GM12878 (cell line): Measurements from ENCODE around the gene RTP5. TPM values are rescaled to one million over a fixed set of nuclear protein-coding genes. Genes with fewer than 3 reads are reported as not detected.

Experiments
- ATAC-seq: fragments of 200-7000 bp; cut with Tn5 transposase; 3 replicates; pipeline ENCODE4 v1.9.1; 2020; ENCODE audit warnings: mild to moderate bottlenecking, moderate library complexity
- BruUV-seq: library from RNA; stranded (reverse); fragments of 400-500 nt; replicated peaks from 2 replicates; lab custom pipeline; 2021; lab: Mats Ljungman, UMichigan
- CTCF ChIA-PET: fragments of 300-600 bp; sonication (Branson Sonifier 250); formaldehyde crosslinking; extraction: SDS; loops from one replicate; lab custom pipeline; 2021; ENCODE audit warnings: inconsistent platforms; lab: Yijun Ruan, JAX
- POLR2A ChIA-PET: fragments of 350-600 bp; formaldehyde crosslinking; extraction: SDS; loops from one replicate; lab custom pipeline; 2021; ENCODE audit warnings: inconsistent platforms; lab: Charles Lee
- RAD21 ChIA-PET: fragments of 300-600 bp; sonication (Branson Sonifier 250); formaldehyde crosslinking; loops from one replicate; lab custom pipeline; 2023; ENCODE audit warnings: antibody characterized with exemption; ENCODE audit not compliant: unreplicated experiment; lab: Charles Lee
- SMC1A ChIA-PET: fragments of 300-600 bp; sonication (Branson Sonifier 250); formaldehyde crosslinking; loops from one replicate; lab custom pipeline; 2023; ENCODE audit not compliant: unreplicated experiment, uncharacterized antibody; lab: Charles Lee
- DNase-seq: peaks from one replicate; pipeline ENCODE4 v3.0.0-alpha.2; 2011; ENCODE audit warnings: low read depth, low spot score
- FAIRE-seq: peaks from 3 replicates; lab custom pipeline; 2011; peaks lifted over from hg19 to GRCh38; lab: Jason Lieb, UNC
- H2AFZ ChIP-seq: 2 replicates; pipeline ENCODE4 v1.6.0; 2011; ENCODE audit warnings: low read depth, low read length, control low read depth; ENCODE audit not compliant: control insufficient read depth
- H3K27ac ChIP-seq: 2 replicates; pipeline ENCODE4 v1.5.1; 2011; ENCODE audit warnings: control low read depth; ENCODE audit not compliant: control insufficient read depth, insufficient read depth
- H3K27me3 ChIP-seq, 2 experiments: replicated peaks in 1 of 2; 2 replicates each; pipeline versions ENCODE4 v1.6.0 to v1.6.1; 2011; ENCODE audit warnings: low read length in 1 of 2; ENCODE audit not compliant: control insufficient read depth in 2 of 2, insufficient read depth in 2 of 2
- H3K36me3 ChIP-seq, 2 experiments: 2 replicates each; pipeline ENCODE4 v1.5.1; 2011; ENCODE audit warnings: low read length in 1 of 2; ENCODE audit not compliant: control insufficient read depth in 2 of 2, insufficient read depth in 2 of 2
- H3K4me1 ChIP-seq: 2 replicates; pipeline ENCODE4 v1.6.1; 2011; ENCODE audit warnings: mild to moderate bottlenecking, low read length, moderate library complexity, mixed read lengths; ENCODE audit not compliant: control insufficient read depth, insufficient read depth
- H3K4me2 ChIP-seq: 2 replicates; pipeline ENCODE4 v1.6.0; 2011; ENCODE audit warnings: control low read depth; ENCODE audit not compliant: control insufficient read depth, insufficient read depth
- H3K4me3 ChIP-seq: fragments of 200-600 bp; sonication (generic); 2 replicates; pipeline ENCODE4 v1.5.1; 2016
- H3K79me2 ChIP-seq: 2 replicates; pipeline ENCODE4 v1.6.0; 2011; ENCODE audit warnings: low read length; ENCODE audit not compliant: control insufficient read depth, insufficient read depth
- H3K9ac ChIP-seq: 2 replicates; pipeline ENCODE4 v1.8.0; 2011; ENCODE audit warnings: low read length, control low read depth, mixed read lengths; ENCODE audit not compliant: control insufficient read depth, insufficient read depth
- H3K9me3 ChIP-seq: replicated peaks from 3 replicates; pipeline ENCODE4 v1.5.1; 2011; ENCODE audit warnings: mild to moderate bottlenecking, low read length; ENCODE audit not compliant: control insufficient read depth, insufficient read depth
- H4K20me1 ChIP-seq: 2 replicates; pipeline ENCODE4 v1.6.0; 2011; ENCODE audit not compliant: control insufficient read depth, insufficient read depth
- DPF2 ChIP-seq: fragments of 450-650 bp; IDR thresholded peaks from 2 replicates; pipeline ENCODE4 v1.6.1; 2017; ENCODE audit warnings: mild to moderate bottlenecking
- EZH2 ChIP-seq: IDR thresholded peaks from 2 replicates; pipeline ENCODE4 v1.6.1; 2012; ENCODE audit warnings: low read depth, mild to moderate bottlenecking, control low read depth, inconsistent platforms, low read length, borderline replicate concordance; ENCODE audit not compliant: control insufficient read depth
- HDGF ChIP-seq: fragments of 450-650 bp; IDR thresholded peaks from 2 replicates; pipeline ENCODE4 v1.6.1; 2016; ENCODE audit warnings: antibody characterized with exemption
- MEF2B ChIP-seq: fragments of 450-650 bp; IDR thresholded peaks from 2 replicates; pipeline ENCODE4 v1.6.1; 2018; ENCODE audit warnings: mild to moderate bottlenecking, moderate library complexity; ENCODE audit not compliant: partially characterized antibody, poor library complexity, severe bottlenecking
- WGBS: methylation state at CpG from one replicate; pipeline ENCODE4 v1.1.6; 2016; ENCODE audit warnings: low lambda C conversion rate; ENCODE audit not compliant: insufficient replicate concordance, insufficient coverage; ENCODE audit errors: missing lambda C conversion rate; 5-methylcytosine and 5-hydroxymethylcytosine counted together
- in situ Hi-C: fragments of 300-500 bp; cut with MboI; formaldehyde crosslinking; loops from 9 replicates; pipeline ENCODE4 v1.14.3; 2018; ENCODE audit warnings: mixed read lengths
- intact Hi-C: fragments of 100-400 bp; cut with micrococcal nuclease; formaldehyde crosslinking; loops from one replicate; pipeline ENCODE4 v1.14.2; 2022; ENCODE audit not compliant: unreplicated experiment
- polyA plus RNA-seq, 11 experiments: library from polyadenylated mRNA; depleted of rRNA in 4 of 11; unstranded in 6 of 11; stranded (reverse) in 5 of 11; fragments of >200 nt; fragmentation: Nextera tagmentation in 4 of 11; fragmentation: Illumina TruSeq in 1 of 11; extraction: Ambion mirVana in 4 of 11; extraction: Trizol in 1 of 11; gene quantifications; 1 replicate in 1 of 11; 2 replicates in 10 of 11; pipeline versions ENCODE4 v1.2.1 to v1.2.3, GENCODE V29; 2011 to 2016; ENCODE audit warnings: inconsistent platforms in 2 of 11, missing spikeins in 2 of 11, low read depth in 1 of 11
- total RNA-seq, 4 experiments: library from RNA; depleted of rRNA in 3 of 4; stranded (reverse); fragments of >200 nt in 3 of 4; fragmentation: Illumina TruSeq in 1 of 4; extraction: Trizol in 1 of 4; gene quantifications; 2 replicates each; pipeline versions ENCODE4 v1.2.1 to v1.2.3, GENCODE V29; 2013 to 2021

The RTP5 gene
- total and polyA plus RNA-seq, 10 of the 15 experiments (the other 5 are each of a cell fraction or from before 2014, with no cell fraction given), result 0.05 TPM; not detected in 9

DNA sequence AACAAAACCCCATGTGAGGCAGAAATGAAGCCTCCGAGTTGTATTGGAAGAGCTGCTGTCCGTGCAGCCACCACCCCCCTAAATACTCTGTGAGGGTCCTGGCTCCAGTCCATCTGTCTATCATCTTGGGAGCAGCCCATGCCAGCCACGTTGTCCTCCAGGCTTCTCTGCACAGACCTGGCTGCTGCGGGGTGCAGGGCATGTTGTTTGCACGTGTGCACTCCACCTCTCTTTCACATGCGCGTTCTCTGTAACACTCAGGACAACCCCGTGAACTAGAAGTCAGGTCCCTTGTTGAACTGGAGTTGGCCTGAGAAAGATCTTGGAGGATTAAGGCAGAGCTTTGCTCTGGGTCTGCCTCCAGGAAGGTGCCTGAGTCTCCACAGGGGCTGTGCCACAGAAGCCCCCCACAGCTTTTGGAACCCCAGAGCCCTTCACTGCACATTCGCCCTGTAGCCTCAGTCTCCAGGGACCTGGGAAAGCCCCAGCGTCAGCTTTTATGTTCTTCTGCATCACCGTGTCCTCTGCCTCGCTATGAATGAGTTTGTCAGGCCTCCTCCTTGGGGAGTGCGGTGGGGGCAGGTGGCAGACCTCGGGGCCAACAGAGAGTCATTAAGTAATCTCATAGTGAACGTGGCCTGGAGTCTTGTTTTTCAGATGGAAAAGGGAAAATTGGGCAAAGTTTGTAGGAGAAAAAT is 16.6 kb downstream of the RTP5 start (continued):
- peak; percentile 96 for TF ChIP-seq MEF2B
- 0 out of 2 replicates have a peak, but pooled peaks have one; percentile 6 for TF ChIP-seq HDGF
- peak; percentile 33; the same call in 1 of the 2 replicates for TF ChIP-seq DPF2

DNA sequence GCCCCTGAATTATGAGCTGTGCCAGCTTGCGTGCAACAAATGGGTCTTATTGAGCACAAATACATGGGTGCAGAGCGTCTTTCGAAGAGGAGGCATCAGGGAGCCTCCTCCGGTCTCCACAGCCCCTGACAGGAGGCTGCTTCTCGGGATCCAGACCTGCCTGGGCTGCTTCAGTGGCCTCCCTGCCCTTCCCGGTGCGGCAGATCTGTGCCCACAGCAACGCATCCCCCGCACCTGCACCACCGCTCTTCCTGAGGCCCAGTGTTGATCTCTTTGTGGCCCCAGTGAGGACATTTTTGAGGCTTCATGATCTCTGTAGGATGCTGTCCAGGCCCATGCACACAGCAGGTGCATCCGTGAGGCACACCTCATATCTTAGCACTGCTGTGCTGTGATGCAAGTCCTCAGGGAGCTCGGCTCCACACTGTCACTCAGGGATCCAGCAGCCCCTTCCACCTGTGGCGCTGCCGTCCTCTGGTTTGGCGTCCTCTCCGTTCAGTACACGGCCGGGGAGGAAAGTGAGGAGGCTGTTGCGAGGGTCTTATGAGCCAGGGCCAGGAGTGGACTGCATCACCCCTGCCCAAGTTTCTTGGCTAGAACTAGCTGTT is 17.4 kb downstream of the RTP5 start:
- intact Hi-C loops (no loop called here), in situ Hi-C loops (no loop called here)
- peaks cover 8% of the 10 kb centered on the region for H3K4me1 ChIP-seq
- WGBS, result 94% methylated on average over 18 of the region's 19 CpGs
- ChIA-PET RAD21 (interaction anchor here (1.0 kb wide), 1 partner anchor 77 kb away, joined by 3 read pairs; no protein-coding TSS in a partner anchor), POLR2A (interaction anchor here (1.0 to 1.2 kb wide), 2 partner anchors 185 to 569 kb away, joined by 3 read pairs; partner anchors contain the start of gene ING5), CTCF (interaction anchor here (0.7 kb wide), 1 partner anchor 157 kb away, joined by 3 read pairs; no protein-coding TSS in a partner anchor), SMC1A (no interaction called here)
- H3K27ac ChIP-seq, result no peak overlapping the region; the same call in 1 of the 2 replicates
- H3K79me2 ChIP-seq, result no peaks in the 10 kb centered on the region; the same call in 1 of the 2 replicates
- H2AFZ ChIP-seq, result no peak overlapping the region
- no peaks in the 10 kb centered on the region; the same call in 2 of the 3 replicates for H3K9me3 ChIP-seq
- no peak overlapping the region for H3K4me3 ChIP-seq
- BruUV-seq, result no TSS peak
- no peaks in the 10 kb centered on the region for H4K20me1 ChIP-seq
- H3K36me3 ChIP-seq, result no peaks in the 10 kb centered on the region
- no peaks in the 10 kb centered on the region for H3K27me3 ChIP-seq
- ATAC-seq, result no peak
- no peak overlapping the region; the same call in 1 of the 2 replicates for H3K9ac ChIP-seq
- peak overlapping the region; percentile 38 for H3K4me2 ChIP-seq
- TF ChIP-seq EZH2, result no peak
- no peak for DNase-seq
- no peak for FAIRE-seq
